ENCODE measurements around the gene URM1. TPM values are rescaled to one million over a fixed set of nuclear protein-coding genes. Genes with fewer than 3 reads are reported as not detected.

URM1 gene
- polyA plus RNA-seq, 1 donor from 2014 or later = 80.8 TPM

- H3K9ac ChIP-seq (ENCODE audit: low read length) = no peak overlapping the region
Observed at GRCh38 chr9:128374221-128374675, 3.1 kb downstream of the URM1 start.

DNA sequence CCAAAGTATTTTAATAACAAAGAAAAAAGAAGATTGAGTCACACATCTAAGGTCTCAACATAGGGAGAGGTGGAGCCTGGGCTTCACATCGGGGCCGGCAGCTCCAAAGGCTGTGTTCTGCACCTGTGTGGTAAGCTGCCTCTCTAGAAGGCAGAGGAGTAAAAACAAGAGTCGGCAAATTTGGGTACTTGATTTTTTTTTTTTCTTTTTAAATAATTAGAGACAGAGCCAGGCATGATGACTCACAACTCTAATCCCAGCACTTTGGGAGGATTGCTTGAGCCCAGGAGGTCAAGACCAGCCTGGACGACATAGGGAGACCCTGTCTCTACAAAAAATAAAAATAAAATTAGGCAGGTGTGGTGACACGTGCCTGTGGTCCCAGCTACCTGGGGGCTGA is 4.7 kb downstream of the URM1 start:
- peaks cover 13% of the 10 kb centered on the region for H3K79me2 ChIP-seq (replicated peaks; ENCODE audit: insufficient read depth, low read length)
- H3K9ac ChIP-seq (ENCODE audit: low read length) = no peak overlapping the region
- no peaks in the 10 kb centered on the region for H3F3A ChIP-seq (ENCODE audit: insufficient read depth, low read length, poor library complexity, severe bottlenecking)
- TF ChIP-seq EZH2 (IDR thresholded peaks at IDR 0.05; ENCODE audit: borderline replicate concordance, insufficient read depth, low read length, poor library complexity, severe bottlenecking) (no peak), RAD21 (conservative IDR thresholded peaks at IDR 0.05) (no peak), MXI1 (conservative IDR thresholded peaks at IDR 0.05; ENCODE audit: poor library complexity, severe bottlenecking) (no peak), CTCF (IDR thresholded peaks at IDR 0.05; ENCODE audit: poor library complexity, severe bottlenecking) (no peak), POLR2AphosphoS5 (IDR thresholded peaks at IDR 0.05) (no peak), SMC3 (conservative IDR thresholded peaks at IDR 0.05; ENCODE audit: poor library complexity) (no peak), TAF1 (IDR thresholded peaks at IDR 0.05; ENCODE audit: low read depth) (no peak), EP300 (conservative IDR thresholded peaks at IDR 0.05; ENCODE audit: poor library complexity, severe bottlenecking) (no peak)
- TF ChIP-seq, protein P1, sequence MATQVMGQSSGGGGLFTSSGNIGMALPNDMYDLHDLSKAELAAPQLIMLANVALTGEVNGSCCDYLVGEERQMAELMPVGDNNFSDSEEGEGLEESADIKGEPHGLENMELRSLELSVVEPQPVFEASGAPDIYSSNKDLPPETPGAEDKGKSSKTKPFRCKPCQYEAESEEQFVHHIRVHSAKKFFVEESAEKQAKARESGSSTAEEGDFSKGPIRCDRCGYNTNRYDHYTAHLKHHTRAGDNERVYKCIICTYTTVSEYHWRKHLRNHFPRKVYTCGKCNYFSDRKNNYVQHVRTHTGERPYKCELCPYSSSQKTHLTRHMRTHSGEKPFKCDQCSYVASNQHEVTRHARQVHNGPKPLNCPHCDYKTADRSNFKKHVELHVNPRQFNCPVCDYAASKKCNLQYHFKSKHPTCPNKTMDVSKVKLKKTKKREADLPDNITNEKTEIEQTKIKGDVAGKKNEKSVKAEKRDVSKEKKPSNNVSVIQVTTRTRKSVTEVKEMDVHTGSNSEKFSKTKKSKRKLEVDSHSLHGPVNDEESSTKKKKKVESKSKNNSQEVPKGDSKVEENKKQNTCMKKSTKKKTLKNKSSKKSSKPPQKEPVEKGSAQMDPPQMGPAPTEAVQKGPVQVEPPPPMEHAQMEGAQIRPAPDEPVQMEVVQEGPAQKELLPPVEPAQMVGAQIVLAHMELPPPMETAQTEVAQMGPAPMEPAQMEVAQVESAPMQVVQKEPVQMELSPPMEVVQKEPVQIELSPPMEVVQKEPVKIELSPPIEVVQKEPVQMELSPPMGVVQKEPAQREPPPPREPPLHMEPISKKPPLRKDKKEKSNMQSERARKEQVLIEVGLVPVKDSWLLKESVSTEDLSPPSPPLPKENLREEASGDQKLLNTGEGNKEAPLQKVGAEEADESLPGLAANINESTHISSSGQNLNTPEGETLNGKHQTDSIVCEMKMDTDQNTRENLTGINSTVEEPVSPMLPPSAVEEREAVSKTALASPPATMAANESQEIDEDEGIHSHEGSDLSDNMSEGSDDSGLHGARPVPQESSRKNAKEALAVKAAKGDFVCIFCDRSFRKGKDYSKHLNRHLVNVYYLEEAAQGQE (IDR thresholded peaks at IDR 0.05; ENCODE audit: borderline replicate concordance) = no peak
- H3K9me3 ChIP-seq (ENCODE audit: low read length) = no peaks in the 10 kb centered on the region
- H3K9me2 ChIP-seq (ENCODE audit: insufficient read depth, low read length) = no peaks in the 10 kb centered on the region
- no peak overlapping the region for H3K4me3 ChIP-seq (ENCODE audit: low read length)
- no peaks in the 10 kb centered on the region for H3K36me3 ChIP-seq (ENCODE audit: insufficient read depth, low read length)
- H4K20me1 ChIP-seq (ENCODE audit: insufficient read depth) = no peaks in the 10 kb centered on the region
- H2AFZ ChIP-seq (ENCODE audit: low read depth, low read length) = no peak overlapping the region
- no peaks in the 10 kb centered on the region for H3K27me3 ChIP-seq (ENCODE audit: insufficient read depth, low read depth, low read length)
- H3K27ac ChIP-seq (ENCODE audit: low read length) = no peak overlapping the region
- H3K4me2 ChIP-seq (ENCODE audit: low read length) = no peak overlapping the region

More at GRCh38 chr9:128374221-128374675, 3.1 kb downstream of the URM1 start:
- Histone ChIP-seq H4K20me1 (ENCODE audit: insufficient read depth) (no peaks in the 10 kb centered on the region), H3K36me3 (ENCODE audit: insufficient read depth, low read length) (no peaks in the 10 kb centered on the region), H3K9me3 (ENCODE audit: low read length) (no peaks in the 10 kb centered on the region), H2AFZ (ENCODE audit: low read depth, low read length) (no peak overlapping the region), H3K27me3 (ENCODE audit: insufficient read depth, low read depth, low read length) (no peaks in the 10 kb centered on the region), H3K4me2 (ENCODE audit: low read length) (no peak overlapping the region), H3K79me2 (replicated peaks; ENCODE audit: insufficient read depth, low read length) (peaks cover 13% of the 10 kb centered on the region), H3K9me2 (ENCODE audit: insufficient read depth, low read length) (no peaks in the 10 kb centered on the region), H3F3A (ENCODE audit: insufficient read depth, low read length, poor library complexity, severe bottlenecking) (no peaks in the 10 kb centered on the region), H3K27ac (ENCODE audit: low read length) (no peak overlapping the region), H3K4me3 (ENCODE audit: low read length) (no peak overlapping the region)
- TF ChIP-seq TAF1 (IDR thresholded peaks at IDR 0.05; ENCODE audit: low read depth) (no peak), CTCF (IDR thresholded peaks at IDR 0.05; ENCODE audit: poor library complexity, severe bottlenecking) (no peak), POLR2AphosphoS5 (IDR thresholded peaks at IDR 0.05) (no peak), EZH2 (IDR thresholded peaks at IDR 0.05; ENCODE audit: borderline replicate concordance, insufficient read depth, low read length, poor library complexity, severe bottlenecking) (no peak), SMC3 (conservative IDR thresholded peaks at IDR 0.05; ENCODE audit: poor library complexity) (no peak), RAD21 (conservative IDR thresholded peaks at IDR 0.05) (no peak)
